GM23338 (cell line): ENCODE data around the gene ZFP64. TPM values are rescaled to one million over a fixed set of nuclear protein-coding genes. Genes with fewer than 3 reads are reported as not detected.

ENCODE experiments used
- ATAC-seq: fragments of 200-7000 bp; cut with Tn5 transposase; 3 replicates; pipeline ENCODE4 v1.9.1; 2020
- DNase-seq: peaks from one replicate; pipeline ENCODE4 v3.0.0-alpha.2; 2015; ENCODE audit warnings: low spot score
- H2AFZ ChIP-seq: fragments of 200-600 bp; sonication (generic); 2 replicates; pipeline ENCODE4 v1.8.0; 2016; ENCODE audit warnings: antibody characterized with exemption, mild to moderate bottlenecking, moderate library complexity
- H3F3A ChIP-seq: fragments of 200-600 bp; sonication (generic); replicated peaks from 2 replicates; pipeline ENCODE4 v1.8.0; 2017; ENCODE audit warnings: antibody characterized with exemption, mixed run types, low read depth
- H3K27ac ChIP-seq: fragments of 200-600 bp; sonication (generic); 2 replicates; pipeline ENCODE4 v1.6.1; 2016; ENCODE audit warnings: low read depth
- H3K27me3 ChIP-seq: fragments of 200-600 bp; sonication (generic); 2 replicates; pipeline ENCODE4 v1.8.0; 2016; ENCODE audit warnings: mild to moderate bottlenecking, mixed run types, moderate library complexity; ENCODE audit not compliant: insufficient read depth
- H3K36me3 ChIP-seq: fragments of 200-600 bp; sonication (generic); 2 replicates; pipeline ENCODE4 v1.8.0; 2016; ENCODE audit warnings: mild to moderate bottlenecking; ENCODE audit not compliant: insufficient read depth
- H3K4me1 ChIP-seq: fragments of 200-600 bp; sonication (generic); 2 replicates; pipeline ENCODE4 v1.8.0; 2016; ENCODE audit warnings: mild to moderate bottlenecking, moderate library complexity; ENCODE audit not compliant: insufficient read depth
- H3K4me2 ChIP-seq: fragments of 200-600 bp; sonication (generic); 2 replicates; pipeline ENCODE4 v1.7.1; 2017; ENCODE audit warnings: mixed run types
- H3K4me3 ChIP-seq: fragments of 200-600 bp; sonication (generic); 2 replicates; pipeline ENCODE4 v1.6.1; 2016; ENCODE audit warnings: mixed run types
- H3K79me2 ChIP-seq: fragments of 200-600 bp; sonication (generic); replicated peaks from 2 replicates; pipeline ENCODE4 v1.8.0; 2017; ENCODE audit warnings: mild to moderate bottlenecking; ENCODE audit not compliant: insufficient read depth
- H3K9me2 ChIP-seq: fragments of 200-600 bp; sonication (generic); 2 replicates; pipeline ENCODE4 v1.8.0; 2017; ENCODE audit not compliant: insufficient read depth
- H4K20me1 ChIP-seq: fragments of 200-600 bp; sonication (generic); replicated peaks from 2 replicates; pipeline ENCODE4 v1.8.0; 2017; ENCODE audit warnings: mild to moderate bottlenecking; ENCODE audit not compliant: insufficient read depth
- H3K27ac Mint-ChIP-seq: 2 replicates; pipeline ENCODE4 v1.8.0; 2020; ENCODE audit warnings: inconsistent platforms, mild to moderate bottlenecking, moderate library complexity, mixed read lengths
- H3K27me3 Mint-ChIP-seq: 3 replicates; pipeline ENCODE4 v1.8.0; 2022; ENCODE audit warnings: low read depth, mild to moderate bottlenecking, moderate library complexity, mixed read lengths, inconsistent platforms; ENCODE audit not compliant: insufficient read depth, poor library complexity
- H3K36me3 Mint-ChIP-seq: 3 replicates; pipeline ENCODE4 v1.8.0; 2021; ENCODE audit warnings: low read depth, mild to moderate bottlenecking, inconsistent platforms, moderate library complexity, mixed read lengths
- H3K4me1 Mint-ChIP-seq: 3 replicates; pipeline ENCODE4 v1.8.0; 2020; ENCODE audit warnings: mild to moderate bottlenecking, inconsistent platforms, mixed read lengths
- H3K4me3 Mint-ChIP-seq: 3 replicates; pipeline ENCODE4 v1.8.0; 2021; ENCODE audit warnings: moderate library complexity, mild to moderate bottlenecking, inconsistent platforms, mixed read lengths
- H3K9me3 Mint-ChIP-seq: 3 replicates; pipeline ENCODE4 v1.8.0; 2020; ENCODE audit warnings: moderate library complexity, mild to moderate bottlenecking, inconsistent platforms, mixed read lengths
- CREB1 ChIP-seq: fragments of 250-450 bp; sonication (Bioruptor Pico); IDR thresholded peaks from 2 replicates; pipeline ENCODE4 v1.5.0; 2020; ENCODE audit warnings: low read depth, mild to moderate bottlenecking, moderate library complexity
- EZH2 ChIP-seq: fragments of 200-600 bp; sonication (generic); IDR thresholded peaks from one replicate; pipeline ENCODE4 v1.8.0; 2017; ENCODE audit warnings: antibody characterized with exemption, mild to moderate bottlenecking, low read depth; ENCODE audit not compliant: unreplicated experiment
- EZH2phosphoT487 ChIP-seq: fragments of 200-600 bp; sonication (generic); IDR thresholded peaks from one replicate; pipeline ENCODE4 v1.8.1; 2018; ENCODE audit warnings: antibody characterized with exemption; ENCODE audit not compliant: unreplicated experiment
- JUNB ChIP-seq: IDR thresholded peaks from one replicate; pipeline ENCODE4 v1.6.1; 2016; ENCODE audit warnings: antibody characterized with exemption; ENCODE audit not compliant: unreplicated experiment
- NANOG ChIP-seq: IDR thresholded peaks from 2 replicates; pipeline ENCODE4 v1.6.1; 2016; ENCODE audit warnings: antibody characterized with exemption, borderline replicate concordance
- POLR2AphosphoS5 ChIP-seq: IDR thresholded peaks from 2 replicates; pipeline ENCODE4 v1.6.1; 2016; ENCODE audit warnings: antibody characterized with exemption, low read depth
- STAT1 ChIP-seq: IDR thresholded peaks from one replicate; pipeline ENCODE4 v1.6.1; 2016; ENCODE audit warnings: antibody characterized with exemption; ENCODE audit not compliant: unreplicated experiment
- ZNF114 ChIP-seq: fragments of 250-450 bp; sonication (Bioruptor Pico); IDR thresholded peaks from 2 replicates; pipeline ENCODE4 v1.5.0; 2020; ENCODE audit warnings: mild to moderate bottlenecking, moderate library complexity
- ZNF331 ChIP-seq: fragments of 250-450 bp; sonication (Bioruptor Pico); IDR thresholded peaks from 2 replicates; pipeline ENCODE4 v1.5.0; 2020; ENCODE audit warnings: low read depth, mild to moderate bottlenecking, moderate library complexity
- polyA plus RNA-seq: library from polyadenylated mRNA; unstranded; fragments of >200 nt; fragmentation: Nextera tagmentation; extraction: Ambion mirVana; gene quantifications from 2 replicates; pipeline ENCODE4 v1.2.1, GENCODE V29; 2016
- total RNA-seq: library from RNA; depleted of rRNA; stranded (reverse); fragments of >200 nt; shearing (Covaris generic); gene quantifications from 2 replicates; pipeline ENCODE4 v1.2.3, GENCODE V29; 2014
- TF ChIP-seq, protein P1 (sequence below), 2 experiments: fragments of 200-600 bp in 1 of 2; sonication (generic) in 1 of 2; conservative IDR thresholded peaks; 2 replicates each; pipeline versions ENCODE4 v1.5.1 to v1.6.1; 2016 to 2017; ENCODE audit warnings: antibody characterized with exemption in 2 of 2, low read depth in 2 of 2, mild to moderate bottlenecking in 2 of 2, moderate library complexity in 1 of 2
- TF ChIP-seq, protein P2 (sequence below): IDR thresholded peaks from 2 replicates; pipeline ENCODE4 v1.6.1; 2016; ENCODE audit warnings: antibody characterized with exemption
- TF ChIP-seq, protein P3 (sequence below): IDR thresholded peaks from one replicate; pipeline ENCODE4 v1.6.1; 2018; ENCODE audit warnings: antibody characterized with exemption; ENCODE audit not compliant: unreplicated experiment
- TF ChIP-seq, protein P4 (sequence below): fragments of 250-450 bp; sonication (Bioruptor Pico); IDR thresholded peaks from 2 replicates; pipeline ENCODE4 v1.5.0; 2020; ENCODE audit warnings: mild to moderate bottlenecking, moderate library complexity

Gene ZFP64
- total and polyA plus RNA-seq, 2 experiments from 2014 or later: 9.6 to 30.4 TPM

DNA sequence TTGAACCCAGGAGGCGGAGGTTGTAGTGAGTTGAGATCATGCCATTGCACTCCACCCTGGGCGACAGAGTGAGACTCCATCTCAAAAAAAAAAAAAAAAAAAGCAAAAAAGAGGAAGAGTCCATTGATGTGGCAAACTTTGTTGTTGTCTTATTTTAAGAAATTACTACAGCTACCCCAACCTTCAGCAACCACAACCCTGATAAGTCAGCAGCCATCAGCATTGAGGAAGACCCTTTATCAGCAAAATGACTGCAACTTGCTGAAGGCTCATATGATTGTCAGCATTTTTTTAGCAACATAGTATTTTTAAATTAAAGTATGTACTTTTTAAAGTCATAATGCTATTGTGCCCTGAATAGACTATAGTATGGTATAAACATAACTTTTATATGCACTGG is 48.8 kb downstream of the ZFP64 start:
- ATAC-seq: no peak
- no peaks in the 10 kb centered on the region for H3K36me3 ChIP-seq
- Mint-ChIP-seq H3K4me3 (no peak overlapping the region), H3K27me3 (peaks cover 4% of the 10 kb centered on the region), H3K4me1 (no peaks in the 10 kb centered on the region), H3K9me3 (peaks cover 3% of the 10 kb centered on the region; the same call in 1 of the 3 replicates), H3K36me3 (peaks cover 10% of the 10 kb centered on the region; the same call in 2 of the 3 replicates), H3K27ac (no peak overlapping the region)
- H3K9me2 ChIP-seq: no peaks in the 10 kb centered on the region; the same call in 1 of the 2 replicates
- H3K4me3 ChIP-seq: no peak overlapping the region
- H3K4me2 ChIP-seq: no peak overlapping the region
- H4K20me1 ChIP-seq: no peaks in the 10 kb centered on the region
- no peaks in the 10 kb centered on the region for H3F3A ChIP-seq
- H3K27ac ChIP-seq: no peak overlapping the region
- no peak for DNase-seq
- no peaks in the 10 kb centered on the region for H3K4me1 ChIP-seq
- H3K27me3 ChIP-seq: no peaks in the 10 kb centered on the region
- no peak overlapping the region for H2AFZ ChIP-seq
- no peak for TF ChIP-seq JUNB
- TF ChIP-seq ZNF114: no peak
- TF ChIP-seq ZNF331 (CRISPR knock-in tag): no peak
- TF ChIP-seq, protein P1, sequence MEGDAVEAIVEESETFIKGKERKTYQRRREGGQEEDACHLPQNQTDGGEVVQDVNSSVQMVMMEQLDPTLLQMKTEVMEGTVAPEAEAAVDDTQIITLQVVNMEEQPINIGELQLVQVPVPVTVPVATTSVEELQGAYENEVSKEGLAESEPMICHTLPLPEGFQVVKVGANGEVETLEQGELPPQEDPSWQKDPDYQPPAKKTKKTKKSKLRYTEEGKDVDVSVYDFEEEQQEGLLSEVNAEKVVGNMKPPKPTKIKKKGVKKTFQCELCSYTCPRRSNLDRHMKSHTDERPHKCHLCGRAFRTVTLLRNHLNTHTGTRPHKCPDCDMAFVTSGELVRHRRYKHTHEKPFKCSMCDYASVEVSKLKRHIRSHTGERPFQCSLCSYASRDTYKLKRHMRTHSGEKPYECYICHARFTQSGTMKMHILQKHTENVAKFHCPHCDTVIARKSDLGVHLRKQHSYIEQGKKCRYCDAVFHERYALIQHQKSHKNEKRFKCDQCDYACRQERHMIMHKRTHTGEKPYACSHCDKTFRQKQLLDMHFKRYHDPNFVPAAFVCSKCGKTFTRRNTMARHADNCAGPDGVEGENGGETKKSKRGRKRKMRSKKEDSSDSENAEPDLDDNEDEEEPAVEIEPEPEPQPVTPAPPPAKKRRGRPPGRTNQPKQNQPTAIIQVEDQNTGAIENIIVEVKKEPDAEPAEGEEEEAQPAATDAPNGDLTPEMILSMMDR (conservative IDR thresholded peaks at IDR 0.05; ENCODE audit: low read depth in 2 of 2): no peak
- TF ChIP-seq, protein P2, sequence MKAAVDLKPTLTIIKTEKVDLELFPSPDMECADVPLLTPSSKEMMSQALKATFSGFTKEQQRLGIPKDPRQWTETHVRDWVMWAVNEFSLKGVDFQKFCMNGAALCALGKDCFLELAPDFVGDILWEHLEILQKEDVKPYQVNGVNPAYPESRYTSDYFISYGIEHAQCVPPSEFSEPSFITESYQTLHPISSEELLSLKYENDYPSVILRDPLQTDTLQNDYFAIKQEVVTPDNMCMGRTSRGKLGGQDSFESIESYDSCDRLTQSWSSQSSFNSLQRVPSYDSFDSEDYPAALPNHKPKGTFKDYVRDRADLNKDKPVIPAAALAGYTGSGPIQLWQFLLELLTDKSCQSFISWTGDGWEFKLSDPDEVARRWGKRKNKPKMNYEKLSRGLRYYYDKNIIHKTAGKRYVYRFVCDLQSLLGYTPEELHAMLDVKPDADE: no peak
- TF ChIP-seq NANOG: no peak
- no peak for TF ChIP-seq POLR2AphosphoS5
- no peak for TF ChIP-seq EZH2phosphoT487
- TF ChIP-seq, protein P3, sequence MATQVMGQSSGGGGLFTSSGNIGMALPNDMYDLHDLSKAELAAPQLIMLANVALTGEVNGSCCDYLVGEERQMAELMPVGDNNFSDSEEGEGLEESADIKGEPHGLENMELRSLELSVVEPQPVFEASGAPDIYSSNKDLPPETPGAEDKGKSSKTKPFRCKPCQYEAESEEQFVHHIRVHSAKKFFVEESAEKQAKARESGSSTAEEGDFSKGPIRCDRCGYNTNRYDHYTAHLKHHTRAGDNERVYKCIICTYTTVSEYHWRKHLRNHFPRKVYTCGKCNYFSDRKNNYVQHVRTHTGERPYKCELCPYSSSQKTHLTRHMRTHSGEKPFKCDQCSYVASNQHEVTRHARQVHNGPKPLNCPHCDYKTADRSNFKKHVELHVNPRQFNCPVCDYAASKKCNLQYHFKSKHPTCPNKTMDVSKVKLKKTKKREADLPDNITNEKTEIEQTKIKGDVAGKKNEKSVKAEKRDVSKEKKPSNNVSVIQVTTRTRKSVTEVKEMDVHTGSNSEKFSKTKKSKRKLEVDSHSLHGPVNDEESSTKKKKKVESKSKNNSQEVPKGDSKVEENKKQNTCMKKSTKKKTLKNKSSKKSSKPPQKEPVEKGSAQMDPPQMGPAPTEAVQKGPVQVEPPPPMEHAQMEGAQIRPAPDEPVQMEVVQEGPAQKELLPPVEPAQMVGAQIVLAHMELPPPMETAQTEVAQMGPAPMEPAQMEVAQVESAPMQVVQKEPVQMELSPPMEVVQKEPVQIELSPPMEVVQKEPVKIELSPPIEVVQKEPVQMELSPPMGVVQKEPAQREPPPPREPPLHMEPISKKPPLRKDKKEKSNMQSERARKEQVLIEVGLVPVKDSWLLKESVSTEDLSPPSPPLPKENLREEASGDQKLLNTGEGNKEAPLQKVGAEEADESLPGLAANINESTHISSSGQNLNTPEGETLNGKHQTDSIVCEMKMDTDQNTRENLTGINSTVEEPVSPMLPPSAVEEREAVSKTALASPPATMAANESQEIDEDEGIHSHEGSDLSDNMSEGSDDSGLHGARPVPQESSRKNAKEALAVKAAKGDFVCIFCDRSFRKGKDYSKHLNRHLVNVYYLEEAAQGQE: no peak
- TF ChIP-seq EZH2: no peak
- no peak for TF ChIP-seq CREB1 (CRISPR knock-in tag)
- TF ChIP-seq, protein P4, sequence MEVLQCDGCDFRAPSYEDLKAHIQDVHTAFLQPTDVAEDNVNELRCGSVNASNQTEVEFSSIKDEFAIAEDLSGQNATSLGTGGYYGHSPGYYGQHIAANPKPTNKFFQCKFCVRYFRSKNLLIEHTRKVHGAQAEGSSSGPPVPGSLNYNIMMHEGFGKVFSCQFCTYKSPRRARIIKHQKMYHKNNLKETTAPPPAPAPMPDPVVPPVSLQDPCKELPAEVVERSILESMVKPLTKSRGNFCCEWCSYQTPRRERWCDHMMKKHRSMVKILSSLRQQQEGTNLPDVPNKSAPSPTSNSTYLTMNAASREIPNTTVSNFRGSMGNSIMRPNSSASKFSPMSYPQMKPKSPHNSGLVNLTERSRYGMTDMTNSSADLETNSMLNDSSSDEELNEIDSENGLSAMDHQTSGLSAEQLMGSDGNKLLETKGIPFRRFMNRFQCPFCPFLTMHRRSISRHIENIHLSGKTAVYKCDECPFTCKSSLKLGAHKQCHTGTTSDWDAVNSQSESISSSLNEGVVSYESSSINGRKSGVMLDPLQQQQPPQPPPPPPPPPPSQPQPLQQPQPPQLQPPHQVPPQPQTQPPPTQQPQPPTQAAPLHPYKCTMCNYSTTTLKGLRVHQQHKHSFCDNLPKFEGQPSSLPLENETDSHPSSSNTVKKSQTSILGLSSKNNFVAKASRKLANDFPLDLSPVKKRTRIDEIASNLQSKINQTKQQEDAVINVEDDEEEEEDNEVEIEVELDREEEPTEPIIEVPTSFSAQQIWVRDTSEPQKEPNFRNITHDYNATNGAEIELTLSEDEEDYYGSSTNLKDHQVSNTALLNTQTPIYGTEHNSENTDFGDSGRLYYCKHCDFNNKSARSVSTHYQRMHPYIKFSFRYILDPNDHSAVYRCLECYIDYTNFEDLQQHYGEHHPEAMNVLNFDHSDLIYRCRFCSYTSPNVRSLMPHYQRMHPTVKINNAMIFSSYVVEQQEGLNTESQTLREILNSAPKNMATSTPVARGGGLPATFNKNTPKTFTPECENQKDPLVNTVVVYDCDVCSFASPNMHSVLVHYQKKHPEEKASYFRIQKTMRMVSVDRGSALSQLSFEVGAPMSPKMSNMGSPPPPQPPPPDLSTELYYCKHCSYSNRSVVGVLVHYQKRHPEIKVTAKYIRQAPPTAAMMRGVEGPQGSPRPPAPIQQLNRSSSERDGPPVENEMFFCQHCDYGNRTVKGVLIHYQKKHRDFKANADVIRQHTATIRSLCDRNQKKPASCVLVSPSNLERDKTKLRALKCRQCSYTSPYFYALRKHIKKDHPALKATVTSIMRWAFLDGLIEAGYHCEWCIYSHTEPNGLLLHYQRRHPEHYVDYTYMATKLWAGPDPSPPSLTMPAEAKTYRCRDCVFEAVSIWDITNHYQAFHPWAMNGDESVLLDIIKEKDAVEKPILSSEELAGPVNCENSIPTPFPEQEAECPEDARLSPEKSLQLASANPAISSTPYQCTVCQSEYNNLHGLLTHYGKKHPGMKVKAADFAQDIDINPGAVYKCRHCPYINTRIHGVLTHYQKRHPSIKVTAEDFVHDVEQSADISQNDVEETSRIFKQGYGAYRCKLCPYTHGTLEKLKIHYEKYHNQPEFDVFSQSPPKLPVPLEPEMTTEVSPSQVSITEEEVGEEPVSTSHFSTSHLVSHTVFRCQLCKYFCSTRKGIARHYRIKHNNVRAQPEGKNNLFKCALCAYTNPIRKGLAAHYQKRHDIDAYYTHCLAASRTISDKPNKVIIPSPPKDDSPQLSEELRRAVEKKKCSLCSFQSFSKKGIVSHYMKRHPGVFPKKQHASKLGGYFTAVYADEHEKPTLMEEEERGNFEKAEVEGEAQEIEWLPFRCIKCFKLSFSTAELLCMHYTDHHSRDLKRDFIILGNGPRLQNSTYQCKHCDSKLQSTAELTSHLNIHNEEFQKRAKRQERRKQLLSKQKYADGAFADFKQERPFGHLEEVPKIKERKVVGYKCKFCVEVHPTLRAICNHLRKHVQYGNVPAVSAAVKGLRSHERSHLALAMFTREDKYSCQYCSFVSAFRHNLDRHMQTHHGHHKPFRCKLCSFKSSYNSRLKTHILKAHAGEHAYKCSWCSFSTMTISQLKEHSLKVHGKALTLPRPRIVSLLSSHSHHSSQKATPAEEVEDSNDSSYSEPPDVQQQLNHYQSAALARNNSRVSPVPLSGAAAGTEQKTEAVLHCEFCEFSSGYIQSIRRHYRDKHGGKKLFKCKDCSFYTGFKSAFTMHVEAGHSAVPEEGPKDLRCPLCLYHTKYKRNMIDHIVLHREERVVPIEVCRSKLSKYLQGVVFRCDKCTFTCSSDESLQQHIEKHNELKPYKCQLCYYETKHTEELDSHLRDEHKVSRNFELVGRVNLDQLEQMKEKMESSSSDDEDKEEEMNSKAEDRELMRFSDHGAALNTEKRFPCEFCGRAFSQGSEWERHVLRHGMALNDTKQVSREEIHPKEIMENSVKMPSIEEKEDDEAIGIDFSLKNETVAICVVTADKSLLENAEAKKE (CRISPR knock-in tag): no peak
- TF ChIP-seq STAT1: no peak
- H3K79me2 ChIP-seq: no peaks in the 10 kb centered on the region
